MG63 (cell line): ENCODE measurements around the gene CRLF1. TPM values are rescaled to one million over a fixed set of nuclear protein-coding genes. Genes with fewer than 3 reads are reported as not detected.
A peak's percentile ranks its signal among the peaks of the same experiment; 100 is the strongest.

Source experiments
- DNase-seq: peaks from one replicate; pipeline ENCODE4 v3.0.0-alpha.2; 2020
- H3K27me3 ChIP-seq: fragments of 250-450 bp; sonication (Bioruptor Pico); 2 replicates; pipeline ENCODE4 v1.5.1; 2020; ENCODE audit warnings: mild to moderate bottlenecking, moderate library complexity
- H3K36me3 ChIP-seq: fragments of 250-450 bp; sonication (Bioruptor Pico); 2 replicates; pipeline ENCODE4 v1.5.1; 2020; ENCODE audit warnings: mild to moderate bottlenecking, moderate library complexity
- H3K4me3 ChIP-seq: fragments of 250-450 bp; sonication (Bioruptor Pico); 2 replicates; pipeline ENCODE4 v1.5.1; 2020; ENCODE audit warnings: mild to moderate bottlenecking, moderate library complexity
- H3K9me3 ChIP-seq: fragments of 250-450 bp; sonication (Bioruptor Pico); 2 replicates; pipeline ENCODE4 v1.5.1; 2020; ENCODE audit warnings: mild to moderate bottlenecking, moderate library complexity
- total RNA-seq: library from RNA; depleted of rRNA; stranded (reverse); fragments of >200 nt; shearing (Covaris generic); gene quantifications from 2 replicates; pipeline ENCODE4 v1.2.3, GENCODE V29; 2014; ENCODE audit warnings: low replicate concordance

CRLF1 gene
- total RNA-seq, 1 experiment from 2014 or later = 16.9 TPM

DNA sequence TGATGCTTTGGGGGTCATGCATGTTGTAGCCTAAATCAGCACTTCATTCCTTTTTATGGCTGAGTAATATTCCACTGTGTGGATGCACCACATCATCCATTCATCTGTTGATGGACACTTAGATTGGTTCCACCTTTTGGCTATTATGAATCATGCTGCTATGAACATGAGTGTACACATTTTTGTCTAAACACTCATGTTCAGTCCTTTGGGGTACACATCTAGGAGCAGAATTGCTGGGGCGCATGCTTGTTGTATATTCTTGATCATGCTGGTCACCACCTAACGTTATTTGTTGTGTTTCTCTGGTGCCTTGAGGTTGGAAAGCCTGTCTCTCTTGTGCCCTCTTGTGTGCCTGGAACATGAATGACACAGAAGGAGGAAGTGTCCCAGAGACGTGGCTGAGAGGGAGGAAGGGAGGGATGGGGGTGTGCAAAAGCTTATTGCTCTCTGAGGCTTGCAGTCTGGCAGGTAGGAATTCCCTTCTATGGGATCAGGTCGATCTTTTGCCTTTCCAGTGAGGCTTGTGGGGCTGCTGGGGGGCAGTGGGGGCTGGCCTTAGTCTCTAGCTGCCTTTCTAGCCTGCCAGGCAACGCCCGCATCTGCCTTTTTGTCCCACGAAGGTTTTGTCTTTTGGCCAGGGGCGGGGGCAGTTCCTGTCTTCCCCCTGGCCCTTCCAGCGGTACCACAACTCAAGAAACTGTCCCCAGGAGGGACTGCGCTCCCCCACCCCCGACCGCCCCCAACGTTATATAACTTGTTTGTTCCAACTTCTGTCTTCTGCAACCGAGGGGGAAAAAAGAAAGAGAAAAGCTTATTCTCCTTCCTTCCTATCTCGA lies 37.8 kb upstream of the CRLF1 start:
- no peaks in the 10 kb centered on the region for H3K36me3 ChIP-seq
- no peak overlapping the region for H3K4me3 ChIP-seq
- H3K9me3 ChIP-seq = peaks cover 2% of the 10 kb centered on the region; the same call in 1 of the 2 replicates
- DNase-seq = no peak
- H3K27me3 ChIP-seq = no peaks in the 10 kb centered on the region

DNA sequence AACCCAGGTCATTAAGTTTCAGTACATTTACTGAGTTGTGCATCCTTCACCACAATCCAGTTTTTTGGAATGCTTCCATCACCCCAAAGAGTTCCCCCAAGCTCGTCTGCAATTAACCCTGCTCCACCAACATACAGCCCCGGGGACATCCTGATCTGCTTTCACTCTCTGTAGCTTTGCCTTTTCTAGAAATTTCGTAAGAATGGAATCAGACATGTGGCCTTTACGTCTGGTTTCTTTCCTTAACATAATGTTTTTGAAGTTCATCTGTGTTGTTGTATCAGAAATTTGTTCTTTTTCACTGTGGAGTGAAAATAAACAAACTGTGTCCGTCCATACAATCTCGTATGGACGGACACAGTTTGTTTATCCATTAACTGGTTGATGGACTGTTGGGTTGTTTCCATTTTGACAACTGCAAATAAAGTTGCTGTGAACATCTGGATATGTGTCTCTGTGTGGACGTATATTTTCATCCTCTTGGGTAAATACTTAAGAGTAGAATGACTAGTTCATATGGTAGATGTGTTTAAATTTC lies 33.2 kb upstream of the CRLF1 start:
- DNase-seq = no peak
- Histone ChIP-seq H3K4me3 (no peak overlapping the region), H3K9me3 (peaks cover 2% of the 10 kb centered on the region), H3K27me3 (no peaks in the 10 kb centered on the region), H3K36me3 (no peaks in the 10 kb centered on the region)

DNA sequence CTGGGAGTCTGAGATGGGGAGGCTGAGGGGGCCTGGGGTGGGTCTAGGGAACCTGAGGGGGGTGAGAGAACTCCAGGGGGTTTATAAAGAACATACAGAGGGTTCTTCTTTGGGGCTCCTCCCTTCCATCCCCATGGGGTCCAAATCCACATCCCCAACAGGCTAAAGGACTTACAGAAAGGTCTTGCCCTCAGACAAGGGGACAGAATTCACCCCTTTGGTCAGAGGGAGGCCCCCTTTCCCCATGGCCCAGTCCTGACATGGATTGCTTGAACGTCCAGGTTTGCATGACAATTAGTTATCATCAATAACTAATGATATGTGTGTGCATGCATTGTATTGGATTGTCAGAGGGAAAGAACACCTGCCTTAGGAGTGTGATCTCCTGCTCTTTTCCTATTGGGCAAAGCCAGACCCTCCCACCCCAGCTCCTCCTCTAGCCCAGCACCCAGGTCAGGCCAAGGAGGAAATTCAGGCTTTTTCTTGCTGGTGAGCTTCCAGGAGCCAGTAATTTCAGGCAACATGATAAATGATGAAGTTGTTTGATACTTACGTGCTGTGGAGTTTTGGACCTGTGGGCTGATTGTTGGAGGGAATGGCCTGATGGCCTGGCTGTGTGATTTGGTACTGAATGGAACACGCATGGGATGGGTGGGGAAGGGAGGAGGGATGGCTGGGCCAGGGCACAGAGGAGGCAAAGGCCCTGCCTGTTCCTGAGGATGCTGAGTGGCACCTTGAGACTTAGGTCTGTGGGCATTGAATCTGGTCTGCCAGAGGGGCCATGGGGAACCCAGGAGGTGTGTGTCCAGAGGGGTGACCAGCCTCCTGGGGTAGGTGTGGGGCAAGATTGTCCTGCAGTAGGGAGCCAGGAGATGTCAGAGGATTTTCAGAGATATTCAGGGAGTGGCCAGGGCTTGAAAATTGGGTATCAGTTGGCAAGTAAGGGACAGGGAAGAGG lies 31.4 kb upstream of the CRLF1 start:
- H3K27me3 ChIP-seq = no peaks in the 10 kb centered on the region
- DNase-seq = no peak
- no peaks in the 10 kb centered on the region for H3K36me3 ChIP-seq
- no peaks in the 10 kb centered on the region; the same call in 1 of the 2 replicates for H3K9me3 ChIP-seq
- peak overlapping the region; percentile 89 for H3K4me3 ChIP-seq

DNA sequence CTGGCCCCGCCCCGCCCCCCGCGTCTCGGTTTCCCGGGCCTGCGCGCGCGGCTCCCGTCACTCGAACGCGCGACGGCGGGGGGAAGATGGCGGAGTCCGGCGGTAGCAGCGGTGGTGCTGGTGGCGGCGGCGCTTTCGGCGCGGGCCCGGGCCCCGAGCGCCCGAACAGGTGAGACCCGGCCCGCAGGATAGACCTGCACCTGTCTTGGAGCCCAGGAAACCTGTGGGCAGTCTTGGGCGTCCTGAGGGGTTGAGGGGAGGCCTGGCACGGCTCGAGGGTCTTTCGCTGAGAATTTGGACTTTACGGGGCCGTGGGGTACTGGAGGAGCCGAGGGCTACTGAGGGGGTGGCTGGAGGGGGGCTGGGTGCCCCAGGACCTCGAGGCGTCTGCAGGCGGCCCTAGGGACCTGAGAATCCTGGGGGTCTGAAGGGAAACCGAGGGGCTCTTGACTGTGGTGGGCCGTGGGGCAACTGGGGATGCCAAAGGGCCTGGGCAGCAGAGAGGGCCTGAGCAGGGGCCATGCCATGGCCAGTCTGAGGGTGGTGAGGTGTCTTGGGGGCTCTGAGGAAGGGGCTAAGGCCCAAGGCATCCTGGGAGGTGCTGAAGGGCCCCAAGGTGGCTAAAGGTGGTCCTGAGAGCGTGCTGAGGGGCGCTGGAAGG lies 30.5 kb upstream of the CRLF1 start, which contains the start of gene KLHL26:
KLHL26 (plus strand) TSS at position 60 of the 661 bp plus-strand sequence; CDS start at position 87, 27 bp downstream.
- no peaks in the 10 kb centered on the region for H3K27me3 ChIP-seq
- H3K4me3 ChIP-seq = peak within 1 kb of the TSS; percentile 89
- H3K36me3 ChIP-seq = no peaks in the 10 kb centered on the region
- H3K9me3 ChIP-seq = no peaks in the 10 kb centered on the region; the same call in 1 of the 2 replicates
- no peak for DNase-seq

DNA sequence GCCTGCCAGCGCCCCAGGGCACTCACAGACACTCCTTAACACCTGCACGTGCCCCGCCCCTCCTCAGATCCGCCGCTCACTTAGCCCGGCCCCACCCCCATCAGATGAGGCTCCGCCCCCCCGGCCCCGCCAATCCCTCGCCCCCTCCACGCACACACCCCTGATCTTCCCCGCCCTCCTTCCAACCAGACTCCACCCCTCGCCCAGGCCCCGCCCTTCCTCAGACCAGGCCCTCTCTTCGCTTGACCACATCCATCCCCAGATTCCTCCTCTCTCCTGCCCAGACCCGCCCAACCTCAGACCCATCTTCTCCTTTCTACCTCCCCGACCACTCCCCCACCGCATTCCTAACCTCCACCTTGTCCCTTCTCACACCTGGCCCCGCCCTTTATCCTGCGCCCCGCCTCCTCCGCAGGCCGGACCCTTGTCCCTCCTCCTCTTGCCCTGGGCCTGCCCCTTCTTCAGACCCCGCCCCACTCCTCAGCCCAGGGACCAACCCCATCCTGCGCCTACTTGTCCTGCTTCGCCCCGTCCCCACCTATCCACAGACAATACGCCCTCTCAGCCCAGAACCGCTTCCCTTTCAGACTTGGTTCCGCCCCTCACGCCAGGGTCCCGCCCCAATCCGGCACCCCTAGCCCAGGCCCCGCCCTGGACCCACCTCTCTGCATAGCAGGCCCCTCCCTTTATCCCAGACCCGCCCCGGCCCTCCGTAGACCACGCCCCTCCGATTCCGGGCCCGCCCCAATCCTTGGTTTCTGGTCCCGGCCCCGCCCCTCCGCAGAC lies 29.8 kb upstream of the CRLF1 start:
- Histone ChIP-seq H3K36me3 (no peaks in the 10 kb centered on the region), H3K9me3 (no peaks in the 10 kb centered on the region; the same call in 1 of the 2 replicates), H3K4me3 (peak overlapping the region; percentile 89), H3K27me3 (no peaks in the 10 kb centered on the region)
- DNase-seq = peak; percentile 96

DNA sequence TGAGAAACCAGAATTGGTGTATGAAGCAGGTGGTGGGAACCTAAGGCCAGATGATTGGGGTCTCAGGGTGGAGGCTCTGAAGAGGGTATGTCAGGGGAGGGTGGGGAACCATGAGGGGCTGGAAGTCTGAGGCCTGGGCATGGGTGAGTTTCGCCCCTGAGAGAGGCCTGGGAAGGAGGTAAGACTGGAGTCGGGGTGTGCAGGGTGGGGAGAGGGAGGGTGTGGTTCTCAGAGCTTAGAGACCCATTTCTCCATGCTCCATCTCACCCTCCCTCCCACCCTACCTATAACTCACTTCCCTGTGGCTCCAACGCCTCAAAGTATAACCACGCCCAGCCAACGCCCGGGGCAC lies 29.2 kb upstream of the CRLF1 start:
- Histone ChIP-seq H3K27me3 (no peaks in the 10 kb centered on the region), H3K36me3 (no peaks in the 10 kb centered on the region), H3K4me3 (no peak overlapping the region), H3K9me3 (no peaks in the 10 kb centered on the region; the same call in 1 of the 2 replicates)
- no peak for DNase-seq

DNA sequence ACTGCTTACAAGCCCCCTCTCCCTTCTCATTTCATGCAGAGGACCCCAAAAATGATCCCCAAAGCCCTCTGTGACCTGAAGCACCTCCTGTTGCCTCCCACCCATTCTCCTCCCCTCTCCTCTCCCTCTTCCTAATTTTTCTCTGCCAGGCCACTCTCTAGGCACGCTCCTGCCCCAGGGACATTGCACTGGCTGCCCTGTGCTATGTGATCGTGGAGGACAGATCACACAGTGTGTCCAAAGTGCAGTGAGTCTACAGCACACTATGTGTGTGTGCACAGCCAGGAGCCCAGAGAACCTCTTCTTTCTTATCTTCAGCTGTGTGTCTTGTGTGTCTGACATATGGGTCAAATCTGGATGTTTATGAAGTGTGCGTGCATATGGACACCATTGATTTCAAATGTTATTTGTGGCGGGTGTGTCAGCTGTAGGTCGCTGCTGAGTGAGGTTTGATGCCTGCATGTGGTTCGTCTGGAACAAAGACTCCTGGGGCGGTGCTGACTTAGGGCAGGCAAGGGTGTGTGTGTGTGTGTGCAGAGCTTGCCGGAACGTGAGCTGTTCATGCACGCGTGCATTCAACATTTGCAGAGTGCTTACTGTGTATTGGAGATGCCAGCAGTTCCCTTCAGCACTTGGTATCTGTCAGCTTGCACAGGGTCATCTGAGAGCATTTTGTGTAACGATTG lies 28.2 kb upstream of the CRLF1 start:
- no peaks in the 10 kb centered on the region for H3K27me3 ChIP-seq
- no peaks in the 10 kb centered on the region; the same call in 1 of the 2 replicates for H3K9me3 ChIP-seq
- H3K36me3 ChIP-seq = no peaks in the 10 kb centered on the region
- no peak overlapping the region for H3K4me3 ChIP-seq
- no peak for DNase-seq

DNA sequence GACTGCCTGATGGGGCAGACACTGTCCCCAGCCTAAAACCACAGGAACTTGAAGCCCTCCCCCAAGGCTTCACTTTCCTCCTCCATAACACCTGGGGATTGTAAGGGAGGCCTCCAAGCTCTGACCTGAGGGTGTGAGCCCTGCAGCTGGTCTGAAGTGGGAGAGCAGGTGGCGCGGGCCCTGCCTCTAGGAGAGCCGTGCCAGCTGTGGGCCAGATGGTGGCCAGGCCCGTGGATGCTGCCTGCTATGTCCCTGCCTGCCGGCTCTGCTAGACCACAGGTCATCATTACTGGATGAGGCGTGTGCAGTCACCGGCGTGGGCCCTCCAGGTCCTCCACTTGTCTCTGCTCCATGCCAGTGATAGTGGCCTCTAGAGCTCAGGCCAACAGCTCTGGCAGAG lies 26.7 kb upstream of the CRLF1 start:
- no peak overlapping the region for H3K4me3 ChIP-seq
- DNase-seq = no peak
- no peaks in the 10 kb centered on the region; the same call in 1 of the 2 replicates for H3K9me3 ChIP-seq
- no peaks in the 10 kb centered on the region for H3K36me3 ChIP-seq
- no peaks in the 10 kb centered on the region for H3K27me3 ChIP-seq

DNA sequence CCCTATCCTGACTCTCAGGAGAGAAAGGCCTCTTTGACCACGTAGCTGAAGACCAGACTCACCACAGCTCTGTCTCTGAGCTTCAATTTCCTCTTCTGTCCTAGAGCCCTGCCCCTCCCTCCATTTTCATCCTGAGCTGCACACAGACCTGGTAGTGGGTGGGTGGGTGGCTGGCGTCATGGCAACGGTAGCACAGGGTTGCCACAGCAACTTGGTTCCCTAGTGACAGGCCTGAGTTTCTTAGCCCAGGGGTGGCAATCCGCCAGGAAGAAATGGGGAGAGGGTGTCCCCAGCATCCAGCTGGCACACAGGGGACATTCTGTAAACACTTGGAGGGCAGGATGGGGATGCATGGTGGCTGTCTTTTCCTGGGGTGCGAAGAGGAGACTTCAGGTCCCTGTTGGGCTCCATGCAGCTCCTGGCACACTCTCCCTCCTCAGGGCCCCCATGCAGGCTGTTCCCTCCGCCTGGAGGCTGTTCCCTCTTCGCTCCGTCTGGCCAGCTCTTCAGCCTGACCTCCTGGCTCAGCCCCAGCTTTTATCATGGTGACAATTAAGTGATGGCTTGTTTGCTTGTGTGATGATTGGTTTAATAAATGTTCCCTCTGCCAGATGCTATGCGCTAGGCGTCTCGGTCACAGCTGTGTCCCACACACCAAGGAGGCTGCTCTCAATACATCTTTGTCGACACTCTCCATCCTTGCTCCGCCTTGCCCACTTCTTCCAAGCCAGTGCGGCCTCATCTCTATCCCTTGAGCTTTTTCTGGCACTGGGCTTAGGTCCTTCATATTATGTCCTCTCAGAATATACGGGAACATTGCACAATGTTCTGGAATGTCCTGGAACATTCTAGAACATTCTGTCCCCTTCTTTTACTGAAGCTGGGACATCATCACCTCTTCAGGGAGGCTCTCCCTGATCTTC lies 22.8 kb upstream of the CRLF1 start:
- Histone ChIP-seq H3K27me3 (no peaks in the 10 kb centered on the region), H3K9me3 (no peaks in the 10 kb centered on the region), H3K4me3 (no peak overlapping the region), H3K36me3 (no peaks in the 10 kb centered on the region)
- DNase-seq = no peak

DNA sequence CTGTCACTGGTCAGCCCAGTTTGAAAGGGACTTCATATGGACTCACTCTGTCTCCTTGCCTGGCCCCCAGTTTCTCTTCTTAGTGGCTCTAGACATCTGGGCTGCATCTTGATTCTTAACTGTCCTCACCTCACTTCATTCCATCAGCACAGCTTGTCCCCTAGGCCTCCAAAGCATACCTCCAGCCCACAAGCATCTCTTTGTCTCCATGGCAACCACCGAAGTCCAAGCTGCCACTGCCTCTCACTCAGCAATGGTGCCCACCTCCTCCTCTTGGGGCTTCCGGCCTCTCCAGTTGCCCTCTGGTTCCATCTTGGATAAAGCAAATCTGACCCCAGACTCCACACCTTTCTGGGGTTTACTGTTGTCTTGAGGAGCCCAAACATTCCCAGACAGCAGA lies 20.3 kb upstream of the CRLF1 start:
- no peaks in the 10 kb centered on the region for H3K9me3 ChIP-seq
- no peak overlapping the region for H3K4me3 ChIP-seq
- no peaks in the 10 kb centered on the region for H3K27me3 ChIP-seq

DNA sequence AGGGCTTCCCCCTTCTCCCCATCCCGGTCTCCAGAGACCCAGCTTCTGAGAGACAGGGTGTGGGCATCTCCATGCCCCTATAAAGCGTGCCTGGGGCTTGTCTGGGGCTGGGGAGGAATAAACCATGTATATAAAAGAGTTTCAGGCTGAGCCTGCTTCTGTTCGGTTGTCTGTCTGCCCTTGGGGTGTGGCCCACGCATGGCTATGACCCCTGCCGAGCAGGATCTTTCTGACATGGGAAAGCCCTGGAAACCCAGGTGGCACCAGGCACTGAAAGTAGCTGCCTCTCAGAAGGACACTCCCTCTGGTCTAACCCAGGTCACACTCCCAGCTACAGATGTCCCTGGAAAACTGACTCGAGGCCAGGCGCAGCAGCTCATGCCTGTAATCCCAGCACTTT lies 14.3 kb upstream of the CRLF1 start:
- H3K36me3 ChIP-seq = no peaks in the 10 kb centered on the region
- no peak for DNase-seq

More for the DNA sequence above, 20.3 kb upstream of the CRLF1 start:
- DNase-seq = no peak
- H3K36me3 ChIP-seq = no peaks in the 10 kb centered on the region

DNA sequence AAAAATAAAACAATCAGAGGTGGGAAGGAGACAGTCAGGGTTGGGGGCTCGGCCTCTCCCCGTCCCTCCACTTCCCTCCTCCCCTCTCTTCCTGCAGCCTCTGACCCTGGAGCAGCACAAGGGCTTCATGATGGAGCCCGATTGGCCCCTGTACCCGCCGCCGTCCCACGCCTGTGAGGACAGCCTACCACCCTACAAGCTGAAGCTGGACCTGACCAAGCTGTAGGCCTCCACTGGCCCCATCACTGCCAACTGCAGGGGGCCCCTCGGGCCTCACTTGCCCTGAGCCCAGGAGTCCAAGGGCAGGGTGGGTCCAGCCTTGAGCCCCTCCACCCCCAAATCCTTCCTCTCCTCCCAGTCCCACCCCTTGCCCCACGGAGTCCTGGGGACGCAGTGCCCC lies 13.7 kb upstream of the CRLF1 start:
- no peak for DNase-seq
- Histone ChIP-seq H3K36me3 (no peaks in the 10 kb centered on the region), H3K27me3 (no peaks in the 10 kb centered on the region; the same call in 1 of the 2 replicates), H3K9me3 (no peaks in the 10 kb centered on the region), H3K4me3 (no peak overlapping the region)

More for the DNA sequence above, 14.3 kb upstream of the CRLF1 start:
- no peak overlapping the region for H3K4me3 ChIP-seq
- no peaks in the 10 kb centered on the region for H3K27me3 ChIP-seq
- H3K9me3 ChIP-seq = no peaks in the 10 kb centered on the region

DNA sequence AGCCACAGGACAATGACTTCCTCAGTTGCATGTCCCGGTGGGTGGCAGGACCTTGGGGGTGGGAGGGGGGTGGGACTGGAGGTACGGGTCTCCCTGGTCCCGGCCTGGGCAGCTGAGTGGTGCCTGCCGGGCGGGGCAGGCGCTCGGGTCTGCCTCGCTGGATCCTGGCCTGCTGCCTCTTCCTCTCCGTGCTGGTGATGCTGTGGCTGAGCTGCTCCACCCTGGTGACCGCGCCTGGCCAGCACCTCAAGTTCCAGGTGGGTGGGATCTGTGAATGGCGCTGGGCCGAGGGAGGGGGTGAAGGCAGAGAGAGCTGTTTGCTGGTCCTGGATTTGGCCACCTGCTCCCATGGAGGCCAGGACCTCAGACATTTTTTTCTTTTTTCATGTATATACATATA lies 11.6 kb upstream of the CRLF1 start:
- Histone ChIP-seq H3K9me3 (no peaks in the 10 kb centered on the region), H3K36me3 (no peaks in the 10 kb centered on the region), H3K4me3 (no peak overlapping the region), H3K27me3 (peaks cover 3% of the 10 kb centered on the region)
- DNase-seq = no peak

DNA sequence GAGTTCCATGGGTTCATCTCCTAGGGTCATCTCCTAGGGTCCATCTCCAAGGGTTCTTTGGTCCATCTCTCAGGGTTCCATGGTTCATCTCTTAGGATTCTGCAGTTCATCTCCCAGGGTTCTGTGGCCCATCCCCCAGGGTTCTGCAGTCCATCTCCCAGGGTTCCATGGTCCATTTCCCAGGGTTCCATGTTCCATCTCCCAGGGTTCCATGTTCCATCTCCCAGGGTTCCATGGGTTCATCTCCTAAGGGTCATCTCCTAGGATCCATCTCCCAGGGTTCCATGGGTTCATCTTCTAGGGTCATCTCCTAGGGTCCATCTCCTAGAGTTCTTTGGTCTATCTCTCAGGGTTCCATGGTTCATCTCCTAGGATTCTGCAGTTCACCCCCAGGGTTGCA lies 11.0 kb upstream of the CRLF1 start:
- Histone ChIP-seq H3K9me3 (no peaks in the 10 kb centered on the region), H3K4me3 (no peak overlapping the region)
- no peak for DNase-seq

More for the DNA sequence above, 11.0 kb upstream of the CRLF1 start:
- peaks cover 10% of the 10 kb centered on the region for H3K27me3 ChIP-seq
- H3K36me3 ChIP-seq = no peaks in the 10 kb centered on the region
